Endothelial cell of umbilical vein (primary cell): Measurements from ENCODE around the gene CD79B. TPM values are rescaled to one million over a fixed set of nuclear protein-coding genes. Genes with fewer than 3 reads are reported as not detected.

Experiments
- BruUV-seq: library from RNA; stranded (reverse); fragments of 400-500 nt; replicated peaks from 2 replicates; lab custom pipeline; 2021; lab: Mats Ljungman, UMichigan
- CTCF ChIA-PET: fragments of 300-600, 350-600 bp; sonication (Branson Sonifier 250); formaldehyde crosslinking; loops from one replicate; lab custom pipeline; 2021; ENCODE audit warnings: antibody characterized with exemption, inconsistent platforms; lab: Charles Lee
- POLR2A ChIA-PET: fragments of 300-600, 350-600 bp; sonication (Branson Sonifier 250); formaldehyde crosslinking; loops from one replicate; lab custom pipeline; 2021; ENCODE audit warnings: antibody characterized with exemption, inconsistent platforms; lab: Charles Lee
- DNase-seq: peaks from one replicate; pipeline ENCODE4 v3.0.0-alpha.2; 2011; ENCODE audit warnings: low read depth, low spot score
- FAIRE-seq: peaks from 2 replicates; lab custom pipeline; 2011; peaks lifted over from hg19 to GRCh38; lab: Jason Lieb, UNC
- H2AFZ ChIP-seq: 2 replicates; pipeline ENCODE4 v1.6.0; 2012; ENCODE audit warnings: low read depth, low read length, control low read depth, inconsistent platforms
- H3K27ac ChIP-seq: 2 replicates; pipeline ENCODE4 v1.5.1; 2011; ENCODE audit warnings: low read depth, mild to moderate bottlenecking, control low read depth, low read length, moderate library complexity; ENCODE audit not compliant: insufficient read depth
- H3K27me3 ChIP-seq, 2 experiments: 2 replicates each; pipeline versions ENCODE4 v1.6.0 to v1.6.1; 2011; ENCODE audit warnings: low read length in 2 of 2, mixed read lengths in 1 of 2; ENCODE audit not compliant: control insufficient read depth in 2 of 2, insufficient read depth in 2 of 2
- H3K36me3 ChIP-seq, 2 experiments: 2 replicates in 1 of 2; 3 replicates in 1 of 2; pipeline ENCODE4 v1.5.1; 2011; ENCODE audit warnings: low read length in 2 of 2, mild to moderate bottlenecking in 1 of 2, moderate library complexity in 1 of 2; ENCODE audit not compliant: control insufficient read depth in 2 of 2, insufficient read depth in 2 of 2; ENCODE audit errors: extremely low read depth in 1 of 2
- H3K4me1 ChIP-seq: 3 replicates; pipeline ENCODE4 v1.5.1; 2011; ENCODE audit warnings: mild to moderate bottlenecking, low read length; ENCODE audit not compliant: control insufficient read depth, insufficient read depth; ENCODE audit errors: extremely low read depth
- H3K4me2 ChIP-seq: 2 replicates; pipeline ENCODE4 v1.6.1; 2011; ENCODE audit warnings: low read length, control low read depth, mixed read lengths; ENCODE audit not compliant: insufficient read depth
- H3K4me3 ChIP-seq, 3 experiments: fragments of 200-600 bp in 1 of 3; sonication (generic), shearing (Covaris generic) in 1 of 3; replicated peaks in 1 of 3; 2 replicates each; pipeline ENCODE4 v1.5.1; 2011 to 2016; ENCODE audit warnings: control low read depth in 3 of 3, low read length in 3 of 3, mild to moderate bottlenecking in 2 of 3, inconsistent platforms in 1 of 3, low read depth in 1 of 3, moderate library complexity in 1 of 3; ENCODE audit not compliant: insufficient read depth in 1 of 3
- H3K79me2 ChIP-seq: 2 replicates; pipeline ENCODE4 v1.6.0; 2012; ENCODE audit warnings: low read length, inconsistent platforms; ENCODE audit not compliant: control insufficient read depth, insufficient read depth
- H3K9ac ChIP-seq: replicated peaks from 2 replicates; pipeline ENCODE3; 2011; ENCODE audit warnings: low read length, control low read depth; ENCODE audit not compliant: insufficient read depth; ENCODE audit errors: extremely low read depth
- H3K9me1 ChIP-seq: replicated peaks from 3 replicates; pipeline ENCODE4 v1.6.0; 2011; ENCODE audit warnings: mild to moderate bottlenecking, low read length; ENCODE audit not compliant: control insufficient read depth, insufficient read depth; ENCODE audit errors: extremely low read depth
- H3K9me3 ChIP-seq: replicated peaks from 2 replicates; pipeline ENCODE4 v1.5.1; 2012; ENCODE audit warnings: low read length, inconsistent platforms; ENCODE audit not compliant: control insufficient read depth, insufficient read depth
- H4K20me1 ChIP-seq: replicated peaks from 2 replicates; pipeline ENCODE3; 2011; ENCODE audit warnings: mild to moderate bottlenecking, low read length; ENCODE audit not compliant: control insufficient read depth, insufficient read depth; ENCODE audit errors: extremely low read depth
- EZH2 ChIP-seq: IDR thresholded peaks from 2 replicates; pipeline ENCODE4 v1.6.1; 2012; ENCODE audit warnings: borderline replicate concordance, low read depth, mild to moderate bottlenecking, moderate library complexity, low read length, inconsistent platforms; ENCODE audit not compliant: severe bottlenecking
- FOS ChIP-seq: IDR thresholded peaks from 2 replicates; pipeline ENCODE4 v1.6.1; 2011; ENCODE audit warnings: mild to moderate bottlenecking, low read length, moderate library complexity, borderline replicate concordance; ENCODE audit not compliant: insufficient read depth
- GATA2 ChIP-seq: IDR thresholded peaks from 2 replicates; pipeline ENCODE4 v1.7.0; 2011; ENCODE audit warnings: low read depth, mild to moderate bottlenecking, moderate library complexity, mixed read lengths, low read length; ENCODE audit not compliant: insufficient read length, insufficient read depth
- JUN ChIP-seq: IDR thresholded peaks from 2 replicates; pipeline ENCODE4 v1.6.1; 2011; ENCODE audit warnings: borderline replicate concordance, low read depth; ENCODE audit not compliant: insufficient read length, insufficient read depth
- MYC ChIP-seq: IDR thresholded peaks from one replicate; pipeline ENCODE4 v1.6.1; 2011; ENCODE audit warnings: mild to moderate bottlenecking, low read depth, low read length
- POLR2A ChIP-seq: IDR thresholded peaks from 2 replicates; pipeline ENCODE4 v1.6.1; 2012; ENCODE audit warnings: low read depth, mild to moderate bottlenecking, control low read depth, low read length
- POLR2AphosphoS5 ChIP-seq: IDR thresholded peaks from 2 replicates; pipeline ENCODE4 v1.6.1; 2012; ENCODE audit warnings: low read depth, mild to moderate bottlenecking, control low read depth, low read length, moderate library complexity; ENCODE audit not compliant: insufficient read depth
- dilution Hi-C: fragments of 300-500 bp; cut with MboI; formaldehyde crosslinking; loops from one replicate; pipeline ENCODE4 v1.15.0; 2019; ENCODE audit warnings: low sequenced_read_pairs; ENCODE audit not compliant: extremely low pct_ligation_motif_present
- intact Hi-C: fragments of 100-400 bp; cut with micrococcal nuclease; formaldehyde crosslinking; loops from one replicate; pipeline ENCODE4 v1.10.0; 2022
- polyA plus RNA-seq, 4 experiments: library from polyadenylated mRNA; depleted of rRNA in 3 of 4; stranded (reverse) in 3 of 4; unstranded in 1 of 4; fragments of >200 nt; gene quantifications; 2 replicates each; pipeline versions ENCODE4 v1.2.1 to v1.2.3, GENCODE V29; 2011 to 2012; ENCODE audit warnings: missing spikeins in 1 of 4
- total RNA-seq: library from RNA; stranded (reverse); gene quantifications from 2 replicates; pipeline ENCODE4 v1.2.3, GENCODE V29; 2021
- TF ChIP-seq, protein P1 (sequence below), 2 donors: IDR thresholded peaks; 1 replicate in 1 of 2; 2 replicates in 1 of 2; pipeline ENCODE4 v1.5.1; 2011; ENCODE audit warnings: low read length in 2 of 2, mild to moderate bottlenecking in 2 of 2, moderate library complexity in 2 of 2, control low read depth in 1 of 2, inconsistent platforms in 1 of 2, low read depth in 1 of 2; ENCODE audit not compliant: insufficient read depth in 1 of 2; ENCODE audit errors: extremely low read depth in 1 of 2
- TF ChIP-seq, protein P2 (sequence below): IDR thresholded peaks from 2 replicates; pipeline ENCODE4 v1.6.1; 2011; ENCODE audit not compliant: insufficient read depth, insufficient read length

Gene CD79B
- total and polyA plus RNA-seq, 2 donors (not counting 3 experiments of a cell fraction or from before 2014, with no cell fraction given) = 2.1 to 3.9 TPM

DNA sequence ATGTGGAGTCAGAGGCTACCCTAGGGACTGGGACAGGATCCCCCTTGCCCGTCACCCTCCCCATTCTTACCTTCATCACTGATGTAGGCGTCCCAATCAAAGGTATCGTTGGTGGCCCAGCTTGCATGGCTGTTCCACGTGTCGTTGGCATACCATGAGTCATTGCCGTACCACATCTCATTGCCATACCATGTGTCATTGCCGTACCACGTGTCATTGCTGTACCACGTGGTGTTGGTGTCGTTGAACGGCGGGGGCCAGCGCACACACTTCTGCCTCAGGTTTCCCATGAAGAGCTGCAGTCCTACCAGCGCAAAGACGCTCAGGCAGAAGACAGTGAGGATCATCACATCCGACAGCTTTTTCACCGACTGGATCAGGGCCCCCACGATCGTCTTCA is 35.8 kb upstream of the CD79B start:
- no peaks in the 10 kb centered on the region for H3K4me1 ChIP-seq
- TF ChIP-seq JUN (no peak), MYC (no peak), GATA2 (no peak), FOS (no peak), POLR2A (no peak), POLR2AphosphoS5 (no peak), EZH2 (no peak)
- TF ChIP-seq, protein P1, sequence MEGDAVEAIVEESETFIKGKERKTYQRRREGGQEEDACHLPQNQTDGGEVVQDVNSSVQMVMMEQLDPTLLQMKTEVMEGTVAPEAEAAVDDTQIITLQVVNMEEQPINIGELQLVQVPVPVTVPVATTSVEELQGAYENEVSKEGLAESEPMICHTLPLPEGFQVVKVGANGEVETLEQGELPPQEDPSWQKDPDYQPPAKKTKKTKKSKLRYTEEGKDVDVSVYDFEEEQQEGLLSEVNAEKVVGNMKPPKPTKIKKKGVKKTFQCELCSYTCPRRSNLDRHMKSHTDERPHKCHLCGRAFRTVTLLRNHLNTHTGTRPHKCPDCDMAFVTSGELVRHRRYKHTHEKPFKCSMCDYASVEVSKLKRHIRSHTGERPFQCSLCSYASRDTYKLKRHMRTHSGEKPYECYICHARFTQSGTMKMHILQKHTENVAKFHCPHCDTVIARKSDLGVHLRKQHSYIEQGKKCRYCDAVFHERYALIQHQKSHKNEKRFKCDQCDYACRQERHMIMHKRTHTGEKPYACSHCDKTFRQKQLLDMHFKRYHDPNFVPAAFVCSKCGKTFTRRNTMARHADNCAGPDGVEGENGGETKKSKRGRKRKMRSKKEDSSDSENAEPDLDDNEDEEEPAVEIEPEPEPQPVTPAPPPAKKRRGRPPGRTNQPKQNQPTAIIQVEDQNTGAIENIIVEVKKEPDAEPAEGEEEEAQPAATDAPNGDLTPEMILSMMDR (IDR thresholded peaks at IDR 0.05; ENCODE audit: extremely low read depth in 1 of 2, insufficient read depth in 1 of 2, low read depth in 1 of 2, low read length in 2 of 2) = no peak
- TF ChIP-seq, protein P2, sequence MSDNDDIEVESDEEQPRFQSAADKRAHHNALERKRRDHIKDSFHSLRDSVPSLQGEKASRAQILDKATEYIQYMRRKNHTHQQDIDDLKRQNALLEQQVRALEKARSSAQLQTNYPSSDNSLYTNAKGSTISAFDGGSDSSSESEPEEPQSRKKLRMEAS = no peak
- dilution Hi-C loops = no loop called here
- no peak overlapping the region for H3K4me3 ChIP-seq
- no peaks in the 10 kb centered on the region for H4K20me1 ChIP-seq
- no TSS peak for BruUV-seq
- H3K9me1 ChIP-seq = no peaks in the 10 kb centered on the region
- no peak overlapping the region for H3K27ac ChIP-seq
- POLR2A ChIA-PET = interaction anchor here (1.3 kb wide), 1 partner anchor 8 kb away, joined by 3 read pairs; no protein-coding TSS in a partner anchor
- H3K79me2 ChIP-seq = no peaks in the 10 kb centered on the region
- H3K36me3 ChIP-seq = no peaks in the 10 kb centered on the region
- H3K9ac ChIP-seq = no peak overlapping the region
- FAIRE-seq (no peak), DNase-seq (no peak)
- no peak overlapping the region for H3K4me2 ChIP-seq
- H3K27me3 ChIP-seq = no peaks in the 10 kb centered on the region
- CTCF ChIA-PET = interaction anchor here (1.0 to 3.8 kb wide), 6 partner anchors 10 to 48 kb away, joined by 3 to 24 read pairs (median 6); no protein-coding TSS in a partner anchor
- no peaks in the 10 kb centered on the region for H3K9me3 ChIP-seq
- H2AFZ ChIP-seq = no peak overlapping the region
- intact Hi-C loops = no loop called here
